Heart left ventricle (tissue), 16 donors: Measurements from ENCODE around the gene TLX1. TPM values are rescaled to one million over a fixed set of nuclear protein-coding genes. Genes with fewer than 3 reads are reported as not detected.

ENCODE experiments used
- ATAC-seq, 4 donors: fragments of 200-7000 bp; cut with Tn5 transposase; one replicate each; pipeline ENCODE4 v1.9.1; 2020 to 2022; ENCODE audit warnings: moderate library complexity in 4 of 4, mild to moderate bottlenecking in 3 of 4, moderate number of reproducible peaks in 1 of 4
- DNase-seq, 5 donors: peaks; one replicate each; pipeline ENCODE4 v3.0.0-alpha.2; 2020
- H3K27ac ChIP-seq, 12 donors: fragments of 200-600 bp; sonication (generic) in 4 of 12; one replicate each; pipeline versions ENCODE4 v1.5.0 to v1.8.0; 2016 to 2022; ENCODE audit warnings: mild to moderate bottlenecking in 2 of 12
- H3K27me3 ChIP-seq, 9 donors: fragments of 200-600 bp; sonication (generic) in 2 of 9; one replicate each; pipeline versions ENCODE4 v1.5.1 to v1.8.0; 2016 to 2022; ENCODE audit warnings: mild to moderate bottlenecking in 3 of 9
- H3K36me3 ChIP-seq, 9 donors: fragments of 200-600 bp; sonication (generic) in 2 of 9; one replicate each; pipeline versions ENCODE4 v1.5.0 to v1.8.0; 2018 to 2022; ENCODE audit warnings: mild to moderate bottlenecking in 2 of 9
- H3K4me1 ChIP-seq, 12 donors: fragments of 200-600 bp; sonication (generic) in 4 of 12; one replicate each; pipeline versions ENCODE4 v1.5.0 to v1.8.0; 2016 to 2022; ENCODE audit warnings: mild to moderate bottlenecking in 3 of 12
- H3K4me3 ChIP-seq, 12 donors: fragments of 200-600 bp; sonication (generic) in 4 of 12; one replicate each; pipeline versions ENCODE4 v1.5.0 to v1.8.0; 2017 to 2022; ENCODE audit warnings: mild to moderate bottlenecking in 9 of 12, moderate library complexity in 4 of 12
- H3K9me3 ChIP-seq, 12 donors: fragments of 200-600 bp; sonication (generic) in 4 of 12; one replicate each; pipeline versions ENCODE4 v1.5.0 to v1.8.0; 2016 to 2022; ENCODE audit warnings: mild to moderate bottlenecking in 1 of 12
- CTCF ChIP-seq, 12 donors: fragments of 200-600 bp; sonication (generic) in 4 of 12; IDR thresholded peaks; one replicate each; pipeline versions ENCODE4 v1.5.0 to v1.8.0; 2018 to 2022; ENCODE audit warnings: antibody characterized with exemption in 12 of 12, mild to moderate bottlenecking in 5 of 12
- POLR2A ChIP-seq, 2 donors: fragments of 450-650 bp; IDR thresholded peaks; one replicate each; pipeline ENCODE4 v1.6.1; 2017; ENCODE audit warnings: antibody characterized with exemption in 2 of 2, mild to moderate bottlenecking in 2 of 2, moderate library complexity in 2 of 2
- WGBS, 4 donors: extraction: QIAGEN DNeasy Blood & Tissue Kit in 2 of 4; methylation state at CpG; one replicate each; pipeline versions ENCODE4 v1.1.5 to v1.1.7; 2013 to 2018; 5-methylcytosine and 5-hydroxymethylcytosine counted together
- intact Hi-C, 10 donors: fragments of 100-400 bp; cut with DNase I; formaldehyde crosslinking; loops; one replicate each; pipeline versions ENCODE4 v1.11.1 to v1.14.2; 2022
- polyA plus RNA-seq, 2 donors: library from polyadenylated mRNA; stranded (reverse); fragments of 200-250 nt; gene quantifications; one replicate each; pipeline ENCODE4 v1.2.3, GENCODE V29; 2013
- total RNA-seq, 9 donors: library from RNA; depleted of rRNA in 2 of 9; stranded (reverse); fragments of >200 nt in 2 of 9; fragmentation: NEBNext Ultra II Directional in 3 of 9; extraction: Animal tissue kit (Norgen Biotek cat#: 25700) in 3 of 9; gene quantifications; one replicate each; pipeline versions ENCODE4 v1.1.0 to v1.2.4, GENCODE V29; 2016 to 2023
- donor health status: ischemic (EF 13 %, LVEDD 7.1; RV severe dilation, severe dysfunction).
- donor health status: healthy with polysubstance abuse.
- donor health status: DM: no; HTN: yes; CAD: no.
- donor health status: DM: no; HTN: no; CAD: no.
- donor health status: ischemic (EF 25% LVEDD 6.9; RV normal size, moderate dysfunction).
- donor health status: ischemic (EF 25% LVEDD 5.7; RV mildly dilated, moderate dysfunction).
- donor health status: healthy.
- donor health status: DM: yes; HTN: yes; CAD: no.
- donor health status: ischemic (EF 35%, LVEDD 5.7; RV mildly dilated, moderate dysfunction).
- donor health status: nonischemic (EF 11% LVEDD 7.7; RV severe dilation, severe dysfunction).
- donor health status: DM: yes; HTN: yes; CAD: no.
- donor health status: PGD.
- donor health status: ischemic (EF 29% LVEDD 5.4; RV normal size, mild dysfunction).
- donor health status: nonischemic (EF 23%, LVEDD 6.1; RV moderate dilation, normal function).

TLX1 gene
- total and polyA plus RNA-seq, 11 donors, result 0.08 to 0.94 (median 0.18) TPM; not detected in 3

GRCh38 chr10:101143345-101143630 lies 12.2 kb downstream of the TLX1 start:
- Histone ChIP-seq H3K36me3 (no peaks in the 10 kb centered on the region), H3K27me3 (peaks cover 67 to 100% (median 95%) of the 10 kb centered on the region in 9 donors), H3K9me3 (no peaks in the 10 kb centered on the region), H3K4me3 (no peak overlapping the region), H3K4me1 (peaks cover 0 to 33% (median 7%) of the 10 kb centered on the region in 12 donors), H3K27ac (no peak overlapping the region)
- intact Hi-C loops, result loop anchor here in 9 of 10 donors (1.0 to 10.0 kb wide), 7 partner anchors 46 to 96 kb away; no protein-coding TSS in a partner anchor
- DNase-seq (no peak), ATAC-seq (no peak)
- TF ChIP-seq POLR2A (IDR thresholded peaks at IDR 0.05) (no peak), CTCF (IDR thresholded peaks at IDR 0.05) (no peak)
- 40 to 54% (median 43%) methylated on average over 1 of the region's 1 CpG for WGBS, 4 donors

GRCh38 chr10:101144053-101144452 lies 13.0 kb downstream of the TLX1 start:
- TF ChIP-seq CTCF (IDR thresholded peaks at IDR 0.05) (no peak), POLR2A (IDR thresholded peaks at IDR 0.05) (no peak)
- ATAC-seq, result no peak
- Histone ChIP-seq H3K4me3 (no peak overlapping the region), H3K36me3 (no peaks in the 10 kb centered on the region), H3K27me3 (peaks cover 62 to 99% (median 94%) of the 10 kb centered on the region in 9 donors), H3K4me1 (peaks cover 0 to 33% (median 7%) of the 10 kb centered on the region in 12 donors), H3K27ac (no peak overlapping the region), H3K9me3 (peaks cover 0 to 1% (median 0%) of the 10 kb centered on the region in 12 donors)
- intact Hi-C loops, result loop anchor here in 8 of 10 donors (5.0 to 10.0 kb wide), 5 partner anchors 47 to 97 kb away; no protein-coding TSS in a partner anchor
- DNase-seq, result no peak

GRCh38 chr10:101145145-101145544 lies 14.0 kb downstream of the TLX1 start:
- no peak overlapping the region for H3K4me3 ChIP-seq
- peaks cover 0 to 10% (median 0%) of the 10 kb centered on the region in 12 donors for H3K9me3 ChIP-seq
- DNase-seq, result no peak
- intact Hi-C loops, result loop anchor here in 1 of 10 donors (10.0 kb wide), 1 partner anchor 90 kb away; no protein-coding TSS in a partner anchor
- H3K4me1 ChIP-seq, result peaks cover 0 to 26% (median 6%) of the 10 kb centered on the region in 12 donors
- no peak for ATAC-seq
- H3K27me3 ChIP-seq, result peaks cover 57 to 99% (median 93%) of the 10 kb centered on the region in 9 donors
- H3K36me3 ChIP-seq, result no peaks in the 10 kb centered on the region
- WGBS, 4 donors, result 53 to 70% (median 61%) methylated on average over 6 to 7 of the region's 7 CpGs
- H3K27ac ChIP-seq, result no peak overlapping the region
- no peak for TF ChIP-seq POLR2A (IDR thresholded peaks at IDR 0.05)
- no peak for TF ChIP-seq CTCF (IDR thresholded peaks at IDR 0.05)

- peaks cover 49 to 99% (median 93%) of the 10 kb centered on the region in 9 donors for H3K27me3 ChIP-seq
- no peak overlapping the region for H3K27ac ChIP-seq
- DNase-seq (no peak), ATAC-seq (no peak)
- intact Hi-C loops, result loop anchor here in 1 of 10 donors (10.0 kb wide), 1 partner anchor 91 kb away; no protein-coding TSS in a partner anchor
- no peaks in the 10 kb centered on the region for H3K36me3 ChIP-seq
- no peak for TF ChIP-seq POLR2A (IDR thresholded peaks at IDR 0.05)
- TF ChIP-seq CTCF (IDR thresholded peaks at IDR 0.05), result no peak
- WGBS, 4 donors, result 8 to 15% (median 11%) methylated on average over 23 to 40 of the region's 40 CpGs
- H3K4me1 ChIP-seq, result peaks cover 0 to 18% (median 4%) of the 10 kb centered on the region in 12 donors
- H3K4me3 ChIP-seq, result peak overlapping the region in 1 of 12 donors; percentile 1
- peaks cover 0 to 10% (median 0%) of the 10 kb centered on the region in 12 donors for H3K9me3 ChIP-seq
Measured at GRCh38 chr10:101145750-101146391, 14.8 kb downstream of the TLX1 start.
